Measurements from ENCODE around the gene ZNF561. TPM values are rescaled to one million over a fixed set of nuclear protein-coding genes. Genes with fewer than 3 reads are reported as not detected.

The ZNF561 gene
- total RNA-seq, 1 donor from 2014 or later, result 86.2 TPM

- Mint-ChIP-seq H3K27ac (peak overlapping the region; percentile 68), H3K9me3 (peaks cover 29% of the 10 kb centered on the region), H3K27me3 (no peaks in the 10 kb centered on the region), H3K4me1 (ENCODE audit: unreplicated experiment) (no peaks in the 10 kb centered on the region), H3K4me3 (peak overlapping the region; percentile 16), H3K36me3 (peaks cover 73% of the 10 kb centered on the region)
- TF ChIP-seq CTCF (conservative IDR thresholded peaks at IDR 0.05), result peak; percentile 22
- DNase-seq (ENCODE audit: extremely low spot score, unreplicated experiment), result no peak
These were observed 54.3 kb downstream of the ZNF561 start for GRCh38 chr19:9566729-9567128.

- Mint-ChIP-seq H3K36me3 (peaks cover 72% of the 10 kb centered on the region), H3K4me1 (ENCODE audit: unreplicated experiment) (no peaks in the 10 kb centered on the region), H3K27ac (peak overlapping the region; percentile 68), H3K9me3 (peaks cover 24% of the 10 kb centered on the region), H3K4me3 (peak overlapping the region; percentile 20), H3K27me3 (no peaks in the 10 kb centered on the region)
- no peak for DNase-seq (ENCODE audit: extremely low spot score, unreplicated experiment)
- TF ChIP-seq CTCF (conservative IDR thresholded peaks at IDR 0.05), result no peak
These were observed 54.9 kb downstream of the ZNF561 start for GRCh38 chr19:9565900-9566705.

Other genes starting within 250 kb of the ZNF561 start
- gene ZNF266, start 185.7 kb downstream of the ZNF561 start, total RNA-seq (ENCODE audit: low replicate concordance), result 38.3 and 40.1 TPM in 2 replicates
- 0.10 TPM in 1 of 2 replicates, not detected in the other for gene ZNF560, start 122.6 kb downstream of the ZNF561 start, total RNA-seq (ENCODE audit: low replicate concordance)
- 26.7 and 32.1 TPM in 2 replicates for gene ZNF426, start 82.6 kb downstream of the ZNF561 start, total RNA-seq (ENCODE audit: low replicate concordance)
- 58.7 and 60.0 TPM in 2 replicates for gene ZNF121, start 36.7 kb downstream of the ZNF561 start, total RNA-seq (ENCODE audit: low replicate concordance)
- gene ZNF562, start 53.9 kb upstream of the ZNF561 start, total RNA-seq (ENCODE audit: low replicate concordance), result 22.5 and 24.4 TPM in 2 replicates
- 9.8 and 17.4 TPM in 2 replicates for gene ZNF846, start 147.5 kb upstream of the ZNF561 start, total RNA-seq (ENCODE audit: low replicate concordance)
- gene FBXL12, start 197.8 kb upstream of the ZNF561 start, total RNA-seq (ENCODE audit: low replicate concordance), result 27.8 and 31.4 TPM in 2 replicates
- 347 and 362 TPM in 2 replicates for gene UBL5, start 206.7 kb upstream of the ZNF561 start, total RNA-seq (ENCODE audit: low replicate concordance)
- gene PIN1, start 214.1 kb upstream of the ZNF561 start, total RNA-seq (ENCODE audit: low replicate concordance), result 59.9 and 69.6 TPM in 2 replicates